HUDEP-2 (cell line): ENCODE results near the gene KLHL6.
"Not testable (repeated sequence)": the region's sequence is repeated elsewhere in the genome, so short reads cannot be mapped to it uniquely, and the experiment has no call there.

Experiments used
- DNase-seq, 76 experiments: peaks; one replicate each; lab custom pipeline; 2025; ENCODE audit not compliant: unreplicated experiment in 76 of 76; lab: John Stamatoyannopoulos, UW

The KLHL6 gene

DNA sequence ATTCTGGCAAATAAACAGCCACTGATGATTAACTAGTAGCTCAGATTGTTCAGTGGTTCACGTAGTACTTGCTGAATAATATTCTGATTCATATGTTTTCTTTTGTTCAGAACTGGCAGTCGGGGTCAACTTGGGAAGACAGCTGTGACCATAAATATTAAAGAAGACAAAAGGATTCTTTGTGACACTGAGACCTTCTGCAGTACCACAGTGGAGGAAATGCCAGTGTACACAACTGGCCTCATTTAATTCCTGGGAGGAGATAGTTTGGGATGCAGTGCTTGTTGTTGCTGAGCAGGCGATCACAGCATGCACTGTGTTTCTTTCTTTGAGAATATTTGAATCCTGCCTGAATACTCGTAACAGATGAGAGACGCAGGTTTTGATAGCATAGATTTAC lies 100.4 kb downstream of the KLHL6 start:
- DNase-seq: no peak

DNA sequence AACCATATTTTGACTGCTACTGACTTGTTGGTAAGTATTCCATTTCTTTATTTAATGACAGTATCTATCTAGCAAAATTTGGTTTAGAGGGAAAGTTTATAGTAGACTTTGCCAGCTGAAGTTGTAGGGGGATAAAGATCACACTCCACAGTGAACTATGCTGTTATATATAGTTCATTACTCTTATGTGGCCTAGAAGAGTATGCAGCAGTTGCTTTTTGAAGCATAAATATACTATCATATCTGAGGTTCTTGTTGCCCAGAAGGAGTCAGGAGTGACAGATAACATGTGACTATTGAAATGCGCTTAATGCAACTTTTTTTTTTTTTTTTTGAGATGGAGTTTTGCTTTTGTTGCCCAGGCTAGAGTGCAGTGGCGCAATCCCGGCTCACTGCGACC lies 101.4 kb downstream of the KLHL6 start:
- DNase-seq: no peak

DNA sequence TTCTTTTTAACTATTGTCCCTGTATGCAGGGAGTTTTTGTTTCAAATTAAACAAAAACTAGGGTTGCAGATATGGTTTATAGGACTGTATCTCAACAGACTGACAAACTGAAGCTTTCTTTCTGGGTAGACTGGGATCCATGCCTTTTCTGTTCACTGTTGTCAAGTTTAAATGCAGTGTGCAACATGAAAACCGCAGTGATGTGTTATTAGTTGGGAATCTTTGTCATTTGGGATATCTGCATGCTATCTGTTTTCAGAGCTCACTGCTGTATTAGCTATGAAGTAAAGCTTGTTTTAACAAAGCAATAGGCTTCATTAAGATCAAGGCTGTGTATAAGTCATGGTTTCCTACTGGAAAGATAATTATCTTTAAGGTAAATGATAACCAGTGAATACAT lies 105.7 kb downstream of the KLHL6 start:
- no peak for DNase-seq

DNA sequence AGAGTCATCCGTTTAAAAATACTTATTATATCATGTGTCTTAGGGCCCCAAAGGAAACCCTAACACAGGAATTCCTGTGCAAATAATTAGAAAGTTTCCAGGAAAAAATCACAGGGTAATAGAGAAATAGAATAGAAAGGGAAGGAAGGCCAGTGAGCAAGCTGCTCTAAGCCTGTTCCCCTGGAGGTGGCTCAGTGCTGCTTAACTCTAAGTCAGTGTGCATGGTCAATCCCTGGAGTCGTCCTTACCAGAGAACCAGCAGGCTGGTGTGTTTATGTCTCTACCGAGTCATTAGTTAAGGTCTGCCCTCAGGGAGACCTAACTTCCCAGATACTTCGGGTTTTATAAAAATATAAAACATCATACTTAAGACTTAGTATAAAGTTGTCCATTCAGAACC lies 106.1 kb downstream of the KLHL6 start:
- DNase-seq: peak in 11 of 76 experiments; percentile 2 to 26 (median 12)

DNA sequence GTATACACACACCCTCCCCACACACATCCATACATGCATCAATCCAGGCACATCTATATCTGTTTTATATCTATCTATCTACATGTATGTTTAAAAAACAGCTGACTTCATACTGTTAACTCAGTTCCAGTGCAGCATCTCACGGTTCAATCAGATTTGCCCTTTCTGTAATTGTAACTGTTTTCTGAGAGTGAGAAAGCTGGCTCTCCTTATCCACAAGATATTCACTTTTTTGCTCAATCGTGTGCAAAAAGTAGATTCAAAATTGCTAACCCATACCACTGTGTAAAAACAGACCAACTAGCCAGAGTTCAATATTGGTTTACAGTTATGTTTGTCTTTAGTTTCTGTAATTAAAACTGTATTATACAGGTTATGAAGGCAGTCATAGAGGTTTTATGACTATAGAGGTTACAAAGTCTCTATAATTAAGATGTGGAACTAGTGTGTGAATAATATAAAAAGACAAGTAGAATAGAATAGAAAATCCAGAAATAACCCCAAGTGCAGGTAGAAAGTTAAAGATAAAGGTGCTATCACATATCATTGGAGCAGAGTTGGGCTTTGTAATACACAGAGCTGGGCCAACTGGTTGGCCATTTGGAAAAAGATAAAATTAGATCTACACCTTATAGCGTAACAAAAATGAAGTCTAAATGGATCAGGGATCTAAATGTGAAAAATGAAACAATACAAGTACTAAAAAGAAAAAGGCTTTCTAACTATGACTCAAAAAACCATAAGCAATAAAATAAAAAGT lies 107.0 kb downstream of the KLHL6 start:
- DNase-seq: no peak

DNA sequence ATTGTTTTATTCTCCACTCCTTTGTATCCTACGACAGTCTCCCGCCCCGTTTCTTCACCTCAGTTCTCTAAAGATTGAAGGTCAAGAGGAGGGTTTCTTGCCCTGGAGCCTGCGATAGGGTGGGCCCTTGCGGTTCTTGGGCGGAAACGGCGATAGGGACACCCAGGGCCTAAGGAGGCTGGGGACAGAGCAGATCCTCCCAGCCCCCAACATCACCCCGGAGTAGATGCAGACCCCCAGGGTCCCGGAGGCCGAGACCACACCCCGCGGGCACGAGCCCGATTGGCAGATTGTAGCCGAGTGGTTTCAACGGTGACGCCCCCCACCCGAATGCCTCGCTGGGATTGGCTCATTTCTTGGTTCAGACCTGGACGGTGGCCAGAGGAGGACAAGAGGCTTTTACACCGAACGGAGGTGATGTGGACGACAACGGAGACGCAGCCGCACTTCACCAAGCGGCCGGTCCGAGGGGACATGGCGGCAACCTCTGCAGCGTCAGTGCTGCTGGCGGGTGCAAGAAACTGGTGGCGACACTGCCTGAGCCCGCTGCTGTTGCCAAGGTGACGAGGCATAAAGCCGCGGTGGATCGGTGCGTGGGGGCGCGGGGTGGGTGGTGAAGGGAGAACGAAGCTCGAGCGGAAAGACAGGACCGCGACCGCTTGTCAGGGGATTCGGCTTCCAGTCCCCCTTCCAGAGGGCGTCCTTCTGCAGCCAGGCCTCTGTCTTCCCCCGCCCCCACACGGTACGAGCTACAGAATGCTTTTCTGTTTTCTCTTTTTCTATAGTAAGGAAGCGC lies 108.1 kb downstream of the KLHL6 start:
- peak in 74 of 76 experiments; percentile 21 to 89 (median 73) for DNase-seq

DNA sequence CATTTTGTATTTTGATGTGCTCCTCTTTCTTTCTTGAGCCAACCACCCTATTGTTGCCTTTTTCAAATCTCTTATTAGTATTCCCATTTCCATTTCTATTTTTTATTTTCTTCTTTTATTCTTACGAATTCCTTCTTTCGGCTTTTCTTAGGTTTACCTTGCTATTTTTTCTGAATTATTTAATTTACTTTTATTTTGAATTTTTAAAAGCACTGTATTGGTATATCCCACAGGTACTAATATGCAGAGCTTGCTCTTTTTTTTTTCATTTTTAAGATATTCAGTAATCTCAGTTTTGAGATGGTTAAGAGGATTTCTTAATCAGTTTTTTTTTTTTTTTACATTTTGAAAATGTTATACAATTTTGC lies 108.7 kb downstream of the KLHL6 start:
- DNase-seq: no peak

DNA sequence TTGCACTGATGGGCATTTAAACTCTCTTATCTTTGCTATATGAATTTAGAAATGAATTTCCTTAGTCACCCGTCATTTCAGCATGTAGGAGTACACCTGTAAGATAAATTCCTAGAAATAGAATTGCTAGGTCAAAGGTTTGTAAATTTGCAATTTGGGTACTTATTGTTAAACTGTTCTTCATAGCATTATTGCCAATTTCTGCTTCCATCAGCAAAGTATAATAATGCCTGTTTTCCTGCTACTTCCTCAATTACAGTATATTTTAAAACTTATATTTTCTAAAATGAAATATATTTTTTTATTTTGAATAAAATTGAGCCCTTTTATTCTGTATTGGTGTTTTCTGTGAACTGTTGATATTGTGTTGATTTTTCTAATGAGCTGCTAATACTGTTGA lies 110.8 kb downstream of the KLHL6 start:
- no peak for DNase-seq

DNA sequence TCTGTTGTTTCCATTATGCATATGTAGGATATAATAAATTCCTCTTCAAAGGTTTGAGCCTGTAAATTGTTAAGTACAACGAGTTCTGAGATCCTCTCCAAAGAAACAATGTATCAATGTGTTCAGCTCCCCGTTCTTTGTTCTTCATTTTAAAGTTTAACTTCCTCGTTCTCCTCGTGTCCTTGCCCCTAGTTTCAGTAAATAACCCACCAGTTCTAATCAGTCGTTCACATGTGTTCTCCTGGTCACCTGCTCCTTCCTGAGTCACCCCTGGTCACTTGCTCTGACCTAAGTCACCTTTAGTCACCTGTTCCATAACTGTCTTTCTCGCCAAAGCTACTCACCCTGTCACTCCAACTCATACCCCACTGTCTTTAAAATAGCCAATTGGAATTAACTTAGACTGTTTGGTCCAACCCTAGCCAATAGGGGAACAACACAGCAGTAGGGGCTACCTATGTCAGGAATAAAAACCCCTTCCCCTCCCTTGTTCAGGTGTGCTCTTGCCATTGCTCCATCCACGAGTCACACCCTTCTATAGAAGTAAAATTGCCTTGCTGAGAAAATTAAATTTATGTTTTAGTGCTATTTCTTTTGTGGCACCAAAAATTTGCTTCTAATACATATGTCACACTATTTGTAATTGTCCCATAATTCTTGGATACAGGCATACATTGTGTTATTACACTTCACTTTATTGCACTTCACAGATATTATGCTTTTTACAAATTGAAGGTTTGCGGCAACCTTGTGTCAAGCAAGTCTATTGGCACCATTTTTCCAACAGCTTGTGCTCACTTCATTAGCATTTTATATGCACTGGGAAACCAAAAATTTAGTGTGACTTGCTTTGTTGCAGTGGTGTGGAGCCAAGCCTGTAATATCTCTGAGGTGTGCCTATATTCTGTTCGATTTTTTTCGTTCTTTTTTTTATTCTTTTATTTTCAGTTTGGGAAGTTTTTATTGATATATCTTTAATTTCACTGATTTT lies 111.8 kb downstream of the KLHL6 start:
- DNase-seq: no peak

DNA sequence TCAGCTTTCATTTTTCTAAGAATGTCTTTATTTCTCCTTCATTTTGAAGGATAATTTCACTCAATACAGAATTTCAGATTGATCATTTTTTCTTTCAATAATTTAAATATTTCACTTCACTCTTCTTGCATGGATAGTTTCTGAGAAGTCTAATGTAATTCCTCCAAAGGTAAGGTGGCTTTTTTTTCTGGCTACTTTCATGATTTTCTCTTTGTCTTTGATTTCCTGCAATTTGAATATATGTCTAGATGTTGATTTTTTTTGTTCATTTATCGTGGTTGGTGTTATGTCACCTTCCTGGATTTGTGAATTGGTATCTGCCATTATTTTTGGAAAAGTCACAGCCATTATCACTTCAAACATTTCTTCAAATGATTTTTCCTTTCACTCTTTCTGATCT lies 112.5 kb downstream of the KLHL6 start:
- no peak for DNase-seq

DNA sequence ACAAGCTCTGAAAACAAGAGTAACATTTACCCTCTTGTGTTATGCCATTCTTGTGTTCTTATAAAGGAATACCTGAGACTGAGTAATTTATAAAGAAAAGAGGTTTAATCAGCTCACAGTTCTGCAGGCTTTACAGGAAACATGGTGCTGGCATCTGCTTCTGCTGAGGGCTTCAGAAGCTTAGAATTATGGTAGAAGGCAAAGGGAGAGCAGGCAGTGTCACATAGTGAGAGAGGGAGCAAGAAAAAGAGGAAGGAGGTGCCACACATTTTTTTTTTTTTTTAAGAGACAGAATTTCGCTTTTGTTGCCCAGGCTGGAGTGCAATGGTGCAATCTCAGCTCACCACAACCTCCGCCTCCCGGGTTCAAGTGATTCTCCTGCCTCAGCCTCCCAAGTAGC lies 115.0 kb downstream of the KLHL6 start:
- DNase-seq: not testable (repeated sequence)

DNA sequence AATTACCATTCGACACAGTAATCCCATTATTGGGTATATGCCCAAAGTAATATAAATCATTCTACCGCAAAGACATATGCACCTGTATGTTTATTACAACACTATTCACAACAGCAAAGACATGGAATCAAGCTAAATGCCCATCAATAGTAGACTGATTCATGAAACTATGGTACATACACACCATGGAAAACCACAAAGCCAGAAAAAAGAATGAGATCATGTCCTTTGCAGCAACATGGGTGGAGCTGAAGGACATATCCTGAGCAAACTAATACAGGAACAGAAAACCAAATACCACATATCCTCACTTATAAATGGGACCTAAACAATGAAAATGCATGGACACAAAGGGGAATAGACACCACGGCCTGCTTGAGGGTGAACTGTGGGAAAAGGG lies 116.0 kb downstream of the KLHL6 start:
- no peak for DNase-seq

DNA sequence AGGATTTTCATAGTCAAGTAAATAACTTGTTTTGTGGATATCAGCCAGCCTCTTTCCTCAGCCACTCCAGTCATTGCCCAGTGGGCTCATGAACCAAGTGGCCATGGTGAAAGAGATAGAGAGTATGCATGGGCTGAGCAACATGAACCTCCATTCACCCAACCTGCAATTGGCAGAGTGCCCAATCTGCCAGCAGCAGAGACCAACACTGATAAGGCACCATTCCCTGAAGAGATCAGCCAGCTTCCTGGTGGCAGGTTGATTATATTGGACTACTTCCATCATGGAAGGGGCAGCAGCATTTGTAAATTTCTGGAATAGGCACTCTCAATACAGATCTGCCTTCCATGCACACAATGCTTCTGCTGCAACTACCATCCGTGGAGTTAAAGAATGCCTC lies 116.8 kb downstream of the KLHL6 start:
- DNase-seq: peak in 13 of 76 experiments; percentile 3 to 23 (median 13)

DNA sequence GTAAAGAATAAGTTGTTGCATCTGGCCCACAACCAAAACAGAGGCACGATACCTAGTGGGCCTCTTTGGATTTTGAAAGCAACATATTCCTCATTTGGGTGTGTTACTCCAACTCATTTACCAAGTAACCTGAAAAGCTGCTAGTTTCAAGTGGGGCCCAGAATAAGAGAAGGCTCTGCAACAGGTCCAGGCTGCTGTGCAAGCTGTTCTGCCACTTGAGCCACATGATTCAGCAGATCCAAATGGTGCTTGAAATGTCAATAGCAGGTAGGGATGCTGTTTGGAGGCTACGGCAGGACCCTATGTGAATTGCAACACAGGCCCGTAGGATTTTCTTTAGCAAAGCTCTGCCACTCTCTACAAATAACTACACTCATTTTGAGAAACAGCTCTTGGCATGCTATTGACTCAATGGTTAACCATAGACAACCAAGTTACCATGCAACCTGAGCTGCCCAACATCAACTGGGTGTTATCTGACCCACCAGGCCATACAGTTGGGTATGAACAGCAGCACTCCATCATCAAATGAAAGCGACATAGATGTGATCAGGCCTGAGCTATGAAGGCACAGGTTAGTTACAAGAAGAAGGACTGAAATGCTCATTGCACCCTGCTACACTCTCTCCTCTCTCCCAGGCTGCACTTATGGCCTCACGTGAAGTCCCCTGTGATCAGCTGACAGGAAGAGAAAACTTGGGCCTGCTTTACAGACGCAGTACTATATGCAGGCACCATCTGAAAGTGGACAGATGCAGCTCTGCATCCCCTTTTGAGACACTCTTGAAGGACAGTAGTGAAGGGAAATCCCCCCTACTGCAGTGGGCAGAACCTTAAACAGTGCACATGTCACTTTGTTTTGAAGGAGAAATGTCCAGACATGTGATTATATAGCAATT lies 117.6 kb downstream of the KLHL6 start:
- DNase-seq: no peak
